PC-9 (cell line): Measurements from ENCODE around the gene UQCR11.

ENCODE experiments used
- CTCF ChIP-seq: fragments of 200-600 bp; sonication (generic); conservative IDR thresholded peaks from 2 replicates; pipeline ENCODE4 v1.6.1; 2017; ENCODE audit warnings: mixed run types, antibody characterized with exemption, mild to moderate bottlenecking, moderate library complexity
- EZH2 ChIP-seq: fragments of 200-600 bp; sonication (generic); IDR thresholded peaks from 2 replicates; pipeline ENCODE4 v1.8.0; 2017; ENCODE audit warnings: antibody characterized with exemption, low read depth

- no peak for TF ChIP-seq CTCF
- no peak for TF ChIP-seq EZH2
These were observed 933 bp upstream of the UQCR11 start for GRCh38 chr19:1606138-1606651.
